Measurements from ENCODE around the gene SPAG9.

The SPAG9 gene

DNA sequence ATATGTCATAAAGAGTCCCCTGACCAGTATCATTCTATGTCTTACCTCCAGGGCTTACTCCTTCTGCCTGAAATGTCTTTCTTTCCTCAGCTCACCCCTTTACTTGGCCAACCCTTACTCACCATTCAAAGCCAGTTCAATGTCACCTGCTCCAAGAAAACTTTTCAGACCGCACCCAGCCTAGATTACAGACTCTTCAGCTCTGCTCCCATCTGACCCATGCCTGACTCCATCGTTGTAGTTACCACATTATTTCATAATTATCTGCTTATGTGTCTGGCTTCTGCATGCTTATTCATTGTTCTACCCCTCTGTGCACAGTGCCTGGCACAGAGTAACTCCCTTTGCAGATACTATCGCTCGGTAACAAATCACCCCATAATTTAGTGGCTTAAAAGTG is 192.0 kb downstream of the SPAG9 start:
- peaks cover 30% of the 10 kb centered on the region for H3K4me1 ChIP-seq (ENCODE audit: control insufficient read depth, insufficient read depth, low read length)
- H3K27me3 ChIP-seq (ENCODE audit: control insufficient read depth, insufficient read depth, low read length), result no peaks in the 10 kb centered on the region
- no peak overlapping the region for H3K9ac ChIP-seq (ENCODE audit: low read length)
- H3K9me3 ChIP-seq (ENCODE audit: control insufficient read depth, low read length), result no peaks in the 10 kb centered on the region
- no peaks in the 10 kb centered on the region for H3K36me3 ChIP-seq (ENCODE audit: control insufficient read depth, insufficient read depth, low read length)
- no peak overlapping the region for H3K4me3 ChIP-seq (ENCODE audit: low read length)

DNA sequence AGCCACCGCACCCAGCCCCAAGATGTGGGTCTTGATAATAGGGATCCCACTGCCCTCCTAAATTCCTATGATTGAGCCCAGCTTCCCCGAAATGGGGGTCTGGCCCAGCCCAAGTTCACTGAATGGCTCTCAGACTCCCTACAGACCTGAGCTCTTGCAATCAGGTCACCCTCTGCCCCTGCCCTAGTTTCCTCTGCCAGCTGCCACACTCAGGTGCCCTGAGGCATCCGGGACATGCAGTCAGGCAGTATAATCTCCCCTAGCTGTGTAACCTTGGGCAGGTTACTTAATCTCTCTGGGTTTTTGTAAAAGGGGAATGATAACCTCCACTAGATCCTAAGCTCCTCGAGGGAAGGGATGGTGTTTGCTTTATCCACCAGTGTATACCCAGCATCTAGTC is 193.4 kb downstream of the SPAG9 start:
- Histone ChIP-seq H3K9me3 (ENCODE audit: control insufficient read depth, low read length) (no peaks in the 10 kb centered on the region), H3K36me3 (ENCODE audit: control insufficient read depth, insufficient read depth, low read length) (no peaks in the 10 kb centered on the region), H3K9ac (ENCODE audit: low read length) (no peak overlapping the region), H3K4me3 (ENCODE audit: low read length) (no peak overlapping the region), H3K27me3 (ENCODE audit: control insufficient read depth, insufficient read depth, low read length) (no peaks in the 10 kb centered on the region), H3K4me1 (ENCODE audit: control insufficient read depth, insufficient read depth, low read length) (peaks cover 43% of the 10 kb centered on the region)

DNA sequence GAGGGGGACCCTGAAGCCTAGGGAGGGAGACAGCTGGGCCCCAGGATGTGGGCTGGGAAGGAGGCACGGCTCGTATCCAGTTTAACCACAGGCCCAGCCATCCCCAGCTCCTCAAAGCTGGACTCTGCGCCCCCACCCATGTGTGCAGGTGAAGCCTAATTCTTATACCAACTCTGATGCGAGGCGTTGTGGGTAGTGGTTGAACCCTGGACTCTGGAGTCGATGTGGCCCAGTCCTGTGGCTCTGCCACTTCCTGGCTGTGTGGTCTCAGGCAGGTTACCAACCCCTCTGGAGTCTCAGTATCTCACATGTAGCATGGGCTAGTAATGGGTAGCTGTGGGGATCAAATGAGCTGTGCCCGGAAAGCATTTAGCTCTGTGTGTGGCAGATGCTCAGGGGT is 194.1 kb downstream of the SPAG9 start:
- Histone ChIP-seq H3K9me3 (ENCODE audit: control insufficient read depth, low read length) (no peaks in the 10 kb centered on the region), H3K4me3 (ENCODE audit: low read length) (no peak overlapping the region), H3K27me3 (ENCODE audit: control insufficient read depth, insufficient read depth, low read length) (no peaks in the 10 kb centered on the region), H3K4me1 (ENCODE audit: control insufficient read depth, insufficient read depth, low read length) (peaks cover 44% of the 10 kb centered on the region), H3K36me3 (ENCODE audit: control insufficient read depth, insufficient read depth, low read length) (no peaks in the 10 kb centered on the region), H3K9ac (ENCODE audit: low read length) (no peak overlapping the region)

DNA sequence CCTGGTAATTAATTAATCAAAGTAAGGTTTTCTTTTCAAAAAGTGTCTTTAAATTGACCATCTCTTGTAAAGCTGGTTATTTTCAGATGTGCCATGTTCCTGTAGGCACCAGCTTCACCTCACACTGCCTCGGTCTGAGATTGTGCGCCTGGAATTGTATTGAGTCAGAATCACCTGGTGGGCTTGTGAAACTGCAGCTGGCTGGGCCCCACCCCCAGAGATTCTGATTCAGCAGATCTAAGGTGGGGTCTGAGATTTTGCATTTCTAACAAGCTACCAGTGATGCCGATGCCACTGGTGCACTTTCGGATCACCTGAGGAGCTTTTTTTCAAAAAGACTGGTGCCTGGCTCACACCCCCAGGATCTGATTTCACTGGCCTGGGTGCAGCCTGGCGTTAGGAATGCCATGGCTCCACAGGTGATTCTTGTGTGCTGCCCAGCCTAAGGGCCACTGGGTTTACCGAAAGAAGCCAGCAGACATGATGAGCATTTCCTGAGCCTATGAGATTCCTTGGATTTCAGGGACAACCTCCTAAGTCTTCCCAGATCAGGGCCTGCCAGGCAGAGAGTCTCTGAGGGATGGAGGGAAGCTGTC is 195.3 kb downstream of the SPAG9 start:
- Histone ChIP-seq H3K4me1 (ENCODE audit: control insufficient read depth, insufficient read depth, low read length) (peaks cover 47% of the 10 kb centered on the region), H3K27me3 (ENCODE audit: control insufficient read depth, insufficient read depth, low read length) (no peaks in the 10 kb centered on the region), H3K4me3 (ENCODE audit: low read length) (no peak overlapping the region)

DNA sequence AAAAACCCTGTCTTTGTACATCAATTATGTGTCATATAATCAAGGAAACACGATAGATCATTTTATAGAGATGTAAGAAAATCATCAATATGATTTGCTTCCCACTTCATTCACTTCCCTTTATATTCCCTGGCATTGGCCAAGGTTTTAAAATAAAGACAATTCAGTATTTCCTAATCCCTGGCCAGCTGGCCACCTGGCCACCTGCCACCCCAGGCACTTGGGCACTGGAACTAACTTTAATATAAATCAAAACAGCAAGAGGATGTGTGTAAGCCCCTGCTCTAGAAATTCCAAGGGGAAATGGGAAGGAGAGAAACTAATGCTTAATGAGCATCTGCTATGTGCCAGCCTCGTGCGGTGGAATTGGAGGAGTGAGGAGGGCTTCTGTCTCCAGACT is 195.9 kb downstream of the SPAG9 start:
- Histone ChIP-seq H3K9ac (ENCODE audit: low read length) (no peak overlapping the region), H3K9me3 (ENCODE audit: control insufficient read depth, low read length) (no peaks in the 10 kb centered on the region), H3K36me3 (ENCODE audit: control insufficient read depth, insufficient read depth, low read length) (no peaks in the 10 kb centered on the region), H3K27me3 (ENCODE audit: control insufficient read depth, insufficient read depth, low read length) (no peaks in the 10 kb centered on the region), H3K4me1 (ENCODE audit: control insufficient read depth, insufficient read depth, low read length) (peaks cover 51% of the 10 kb centered on the region), H3K4me3 (ENCODE audit: low read length) (no peak overlapping the region)

More for the DNA sequence above, 195.3 kb downstream of the SPAG9 start:
- H3K9ac ChIP-seq (ENCODE audit: low read length), result no peak overlapping the region
- H3K9me3 ChIP-seq (ENCODE audit: control insufficient read depth, low read length), result no peaks in the 10 kb centered on the region
- no peaks in the 10 kb centered on the region for H3K36me3 ChIP-seq (ENCODE audit: control insufficient read depth, insufficient read depth, low read length)

DNA sequence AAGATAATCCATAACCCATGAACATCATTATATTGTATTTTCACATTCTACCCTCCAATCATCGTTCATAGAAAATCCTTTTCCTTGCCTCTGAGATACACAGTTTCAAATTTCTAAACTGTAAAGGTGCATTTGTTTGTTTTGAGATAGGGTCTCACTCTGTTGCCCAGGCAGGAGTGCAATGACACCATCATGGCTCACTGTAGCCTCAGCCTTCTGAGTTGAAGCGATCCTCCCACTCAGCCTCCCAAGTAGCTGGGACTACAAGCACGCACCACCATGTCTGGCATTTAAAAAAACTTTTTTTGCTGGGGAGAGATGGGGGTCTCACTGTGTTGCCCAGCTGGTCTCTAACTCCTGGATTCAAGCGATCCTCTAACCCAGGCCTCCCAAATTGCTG is 196.4 kb downstream of the SPAG9 start:
- Histone ChIP-seq H3K9me3 (ENCODE audit: control insufficient read depth, low read length) (no peaks in the 10 kb centered on the region), H3K27me3 (ENCODE audit: control insufficient read depth, insufficient read depth, low read length) (no peaks in the 10 kb centered on the region), H3K4me1 (ENCODE audit: control insufficient read depth, insufficient read depth, low read length) (peaks cover 55% of the 10 kb centered on the region), H3K36me3 (ENCODE audit: control insufficient read depth, insufficient read depth, low read length) (no peaks in the 10 kb centered on the region), H3K4me3 (ENCODE audit: low read length) (no peak overlapping the region), H3K9ac (ENCODE audit: low read length) (no peak overlapping the region)

DNA sequence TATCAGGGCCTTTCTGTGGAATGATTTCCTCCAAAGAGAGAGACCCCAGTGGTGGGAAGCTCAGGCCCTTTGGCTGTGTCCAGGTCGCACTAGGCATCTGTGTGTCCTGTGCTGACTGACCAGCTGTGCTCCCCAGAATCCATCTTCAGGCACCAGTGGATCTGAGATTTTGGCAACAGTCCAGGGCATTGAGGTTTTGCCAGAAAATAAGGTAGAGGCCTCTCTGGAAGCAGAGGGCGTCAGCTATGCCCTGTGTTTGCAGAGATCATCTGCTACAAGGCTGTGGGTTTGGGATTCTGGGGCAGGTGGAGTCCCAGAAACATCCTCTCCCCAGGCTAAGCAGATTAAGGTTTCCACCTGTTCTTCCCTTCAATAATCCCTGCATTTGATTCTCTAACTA is 197.1 kb downstream of the SPAG9 start:
- Histone ChIP-seq H3K27me3 (ENCODE audit: control insufficient read depth, insufficient read depth, low read length) (no peaks in the 10 kb centered on the region), H3K9me3 (ENCODE audit: control insufficient read depth, low read length) (no peaks in the 10 kb centered on the region), H3K4me1 (ENCODE audit: control insufficient read depth, insufficient read depth, low read length) (peaks cover 58% of the 10 kb centered on the region), H3K36me3 (ENCODE audit: control insufficient read depth, insufficient read depth, low read length) (no peaks in the 10 kb centered on the region), H3K4me3 (ENCODE audit: low read length) (no peak overlapping the region), H3K9ac (ENCODE audit: low read length) (no peak overlapping the region)

DNA sequence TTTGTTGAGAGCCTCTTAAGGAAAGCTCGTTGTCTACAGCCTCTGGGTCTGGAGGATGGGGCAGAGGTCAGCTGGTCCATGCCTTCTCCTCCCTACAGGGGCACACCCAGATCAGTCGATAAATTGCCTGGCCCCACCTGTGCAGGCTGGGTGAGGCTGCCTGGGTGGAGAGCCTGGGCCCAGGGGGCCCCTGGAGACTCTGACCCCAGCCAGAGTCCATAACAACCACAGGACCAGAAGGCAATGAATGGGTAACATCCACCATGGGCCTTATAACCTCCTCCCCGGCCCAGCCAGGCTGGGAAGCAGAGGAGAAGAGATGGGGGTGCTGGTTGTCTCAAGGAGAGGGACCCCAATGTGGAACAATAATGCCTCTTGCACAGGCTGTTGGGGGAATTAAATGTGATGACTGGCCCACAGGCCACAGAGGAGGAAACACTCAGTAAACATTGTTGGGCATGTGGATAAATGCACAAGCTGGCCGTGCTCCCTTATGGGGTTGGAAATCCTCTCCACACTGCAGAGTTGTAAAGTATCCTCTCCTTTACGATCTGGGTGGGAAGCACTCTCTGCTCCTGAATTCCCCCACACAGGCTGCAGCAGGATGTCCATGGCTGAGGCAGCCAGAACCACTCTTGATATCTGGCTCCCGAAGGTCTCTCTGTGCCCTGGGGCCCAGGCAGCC is 197.8 kb downstream of the SPAG9 start:
- Histone ChIP-seq H3K36me3 (ENCODE audit: control insufficient read depth, insufficient read depth, low read length) (no peaks in the 10 kb centered on the region), H3K9me3 (ENCODE audit: control insufficient read depth, low read length) (no peaks in the 10 kb centered on the region), H3K9ac (ENCODE audit: low read length) (no peak overlapping the region), H3K4me1 (ENCODE audit: control insufficient read depth, insufficient read depth, low read length) (peaks cover 60% of the 10 kb centered on the region), H3K4me3 (ENCODE audit: low read length) (no peak overlapping the region), H3K27me3 (ENCODE audit: control insufficient read depth, insufficient read depth, low read length) (no peaks in the 10 kb centered on the region)

DNA sequence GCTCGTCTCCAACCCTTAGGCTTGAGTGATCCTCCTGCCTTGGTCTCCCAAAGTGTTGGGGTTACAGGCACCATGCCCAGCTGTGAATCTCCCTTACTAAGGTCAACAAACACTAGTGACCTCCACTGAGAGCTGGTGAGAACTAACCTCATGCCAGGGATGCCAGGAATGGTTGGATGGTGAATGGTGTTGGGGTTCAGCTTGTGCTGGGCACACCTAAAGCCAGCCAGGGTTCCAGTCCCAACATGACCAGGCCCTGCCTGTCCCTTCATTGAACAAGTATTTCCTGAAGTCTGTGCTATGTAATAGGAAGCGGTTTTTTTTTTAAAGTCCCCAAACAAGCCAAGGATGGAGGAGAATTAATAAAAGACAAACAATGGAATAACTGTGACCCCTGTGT is 198.6 kb downstream of the SPAG9 start:
- no peaks in the 10 kb centered on the region for H3K9me3 ChIP-seq (ENCODE audit: control insufficient read depth, low read length)
- peaks cover 68% of the 10 kb centered on the region for H3K4me1 ChIP-seq (ENCODE audit: control insufficient read depth, insufficient read depth, low read length)
- H3K27me3 ChIP-seq (ENCODE audit: control insufficient read depth, insufficient read depth, low read length), result no peaks in the 10 kb centered on the region
- no peak overlapping the region for H3K9ac ChIP-seq (ENCODE audit: low read length)
- no peak overlapping the region for H3K4me3 ChIP-seq (ENCODE audit: low read length)
- no peaks in the 10 kb centered on the region for H3K36me3 ChIP-seq (ENCODE audit: control insufficient read depth, insufficient read depth, low read length)

DNA sequence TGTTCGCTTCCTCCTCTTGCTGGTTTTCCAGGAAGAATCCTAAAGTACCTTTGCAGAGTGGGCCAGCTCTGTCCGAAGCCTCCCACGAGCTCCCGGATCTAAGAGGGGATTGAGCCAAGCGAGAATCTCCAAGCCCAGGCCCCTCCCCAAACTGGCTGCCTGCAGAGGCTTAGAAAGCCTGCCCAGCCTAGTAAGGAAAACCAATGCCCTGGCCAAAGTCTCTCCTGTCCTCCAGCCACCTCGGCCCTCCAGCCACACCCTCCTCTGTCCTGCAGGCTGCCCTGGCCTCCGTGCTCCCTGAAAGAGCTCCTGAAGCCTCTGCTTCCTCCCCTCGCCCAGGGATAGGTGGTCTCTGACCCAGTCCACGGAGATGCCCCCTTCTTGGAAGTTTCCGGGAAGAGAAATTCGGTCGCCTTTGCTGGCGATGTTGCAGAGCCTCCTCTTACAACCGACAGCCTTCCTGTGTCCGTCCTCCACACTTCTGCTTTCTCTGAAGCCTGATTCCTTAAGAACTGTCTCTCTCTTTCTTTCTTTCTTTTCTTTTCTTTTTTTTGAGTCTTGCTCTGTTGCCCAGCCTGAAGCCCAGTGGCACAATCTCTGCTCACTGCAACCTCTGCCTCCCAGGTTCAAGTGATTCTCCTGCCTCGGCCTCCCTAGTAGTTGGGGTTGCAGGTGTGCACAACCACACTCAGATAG is 199.6 kb downstream of the SPAG9 start:
- Histone ChIP-seq H3K4me1 (ENCODE audit: control insufficient read depth, insufficient read depth, low read length) (peaks cover 78% of the 10 kb centered on the region), H3K36me3 (ENCODE audit: control insufficient read depth, insufficient read depth, low read length) (no peaks in the 10 kb centered on the region), H3K27me3 (ENCODE audit: control insufficient read depth, insufficient read depth, low read length) (no peaks in the 10 kb centered on the region), H3K4me3 (ENCODE audit: low read length) (no peak overlapping the region), H3K9ac (ENCODE audit: low read length) (peak overlapping the region; percentile 70), H3K9me3 (ENCODE audit: control insufficient read depth, low read length) (no peaks in the 10 kb centered on the region)

DNA sequence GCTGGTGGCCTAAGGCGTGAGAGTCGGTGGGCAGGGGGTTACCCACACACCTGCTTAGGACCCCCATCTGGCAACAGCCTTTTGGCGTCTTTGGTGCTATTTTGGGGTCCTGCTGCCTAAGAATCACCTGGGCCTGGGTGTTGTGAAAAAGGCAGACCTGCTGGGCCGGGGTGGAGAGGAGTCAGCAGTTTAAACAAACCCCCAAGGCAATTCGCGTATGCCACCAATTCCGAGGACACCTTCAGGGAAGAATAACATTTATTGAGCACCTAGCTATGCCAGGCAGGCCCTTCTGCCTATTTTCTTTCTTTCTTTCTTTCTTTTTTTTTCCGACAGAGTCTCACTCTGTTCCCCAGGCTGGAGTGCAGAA is 200.6 kb downstream of the SPAG9 start:
- Histone ChIP-seq H3K36me3 (ENCODE audit: control insufficient read depth, insufficient read depth, low read length) (no peaks in the 10 kb centered on the region), H3K9ac (ENCODE audit: low read length) (peak overlapping the region; percentile 70), H3K4me1 (ENCODE audit: control insufficient read depth, insufficient read depth, low read length) (peaks cover 88% of the 10 kb centered on the region), H3K4me3 (ENCODE audit: low read length) (no peak overlapping the region), H3K27me3 (ENCODE audit: control insufficient read depth, insufficient read depth, low read length) (no peaks in the 10 kb centered on the region), H3K9me3 (ENCODE audit: control insufficient read depth, low read length) (no peaks in the 10 kb centered on the region)

DNA sequence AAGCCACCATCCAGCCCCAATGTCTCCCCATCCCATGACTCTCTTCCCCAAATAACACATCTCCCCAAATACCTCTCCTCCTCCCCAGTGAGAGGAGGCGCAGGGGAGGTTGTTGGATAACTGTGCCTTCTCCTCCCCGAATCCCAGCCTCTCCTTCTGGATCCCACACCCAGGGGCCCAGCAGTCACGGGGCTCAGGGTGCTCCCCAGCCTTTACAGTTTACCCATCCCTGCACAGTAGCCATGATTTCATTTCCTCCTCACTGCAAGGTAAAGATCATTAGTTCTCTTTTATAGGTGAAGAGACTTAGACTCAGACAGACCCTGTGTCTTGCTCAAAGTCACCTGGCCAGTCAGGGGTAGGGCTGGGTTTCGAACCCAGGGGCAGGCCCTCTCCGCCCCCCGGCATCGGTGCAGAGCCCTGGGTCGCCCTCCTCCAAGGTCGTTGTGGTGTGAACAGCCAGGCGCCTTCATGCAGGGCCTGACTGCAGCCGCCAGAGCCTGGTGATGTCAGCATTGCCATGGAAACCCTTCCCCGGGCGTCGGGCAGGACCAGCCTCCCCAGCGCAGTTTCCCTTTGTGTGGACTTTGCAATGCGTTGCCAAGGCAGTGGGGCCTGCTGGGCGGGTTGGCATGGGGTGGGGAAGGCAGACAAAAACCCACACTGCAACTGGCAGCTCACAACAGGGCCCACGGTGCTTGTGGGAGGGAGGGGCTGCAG is 201.2 kb downstream of the SPAG9 start:
- no peak overlapping the region for H3K4me3 ChIP-seq (ENCODE audit: low read length)
- H3K27me3 ChIP-seq (ENCODE audit: control insufficient read depth, insufficient read depth, low read length), result no peaks in the 10 kb centered on the region
- no peaks in the 10 kb centered on the region for H3K36me3 ChIP-seq (ENCODE audit: control insufficient read depth, insufficient read depth, low read length)
- peaks cover 94% of the 10 kb centered on the region for H3K4me1 ChIP-seq (ENCODE audit: control insufficient read depth, insufficient read depth, low read length)
- H3K9me3 ChIP-seq (ENCODE audit: control insufficient read depth, low read length), result no peaks in the 10 kb centered on the region
- peak overlapping the region; percentile 81 for H3K9ac ChIP-seq (ENCODE audit: low read length)

Data from mucosa of stomach (tissue), 1 donor.